Stomach (tissue), 9 donors: ENCODE data around the gene ME3. TPM values are rescaled to one million over a fixed set of nuclear protein-coding genes. Genes with fewer than 3 reads are reported as not detected.
A peak's percentile ranks its signal among the peaks of the same experiment; 100 is the strongest.

Experiments used
- DNase-seq, 2 donors: peaks; one replicate each; pipeline versions ENCODE4 v3.0.0 to v3.0.0-alpha.2; 2013 to 2019
- H3K27ac ChIP-seq, 5 donors: fragments of 200-600 bp in 4 of 5; sonication (generic) in 4 of 5; one replicate each; pipeline ENCODE4 v1.5.1; 2013 to 2019; ENCODE audit warnings: mild to moderate bottlenecking in 1 of 5, moderate library complexity in 1 of 5
- H3K27me3 ChIP-seq, 3 donors: fragments of 200-600 bp; sonication (generic); one replicate each; pipeline ENCODE4 v1.5.1; 2017 to 2019; ENCODE audit warnings: mixed run types in 1 of 3
- H3K36me3 ChIP-seq, 4 donors: fragments of 200-600 bp; sonication (generic); 1 replicate in 3 of 4; 2 replicates in 1 of 4; pipeline ENCODE4 v1.5.1; 2016 to 2019
- H3K4me1 ChIP-seq, 4 donors: fragments of 200-600 bp; sonication (generic); one replicate each; pipeline ENCODE4 v1.5.1; 2016 to 2019
- H3K4me3 ChIP-seq, 4 donors: fragments of 200-600 bp; sonication (generic) in 3 of 4; one replicate each; pipeline ENCODE4 v1.5.1; 2016 to 2019; ENCODE audit warnings: mild to moderate bottlenecking in 1 of 4
- H3K9me3 ChIP-seq, 4 donors: fragments of 200-600 bp; sonication (generic); one replicate each; pipeline ENCODE4 v1.5.1; 2016 to 2019
- EP300 ChIP-seq: sonication (generic); formaldehyde crosslinking; IDR thresholded peaks from one replicate; pipeline ENCODE4 v1.6.1; 2017; ENCODE audit warnings: antibody characterized with exemption
- POLR2A ChIP-seq, 4 donors: fragments of 450-650 bp; IDR thresholded peaks; one replicate each; pipeline ENCODE4 v1.6.1; 2016; ENCODE audit warnings: antibody characterized with exemption in 4 of 4, control low read depth in 2 of 4, mild to moderate bottlenecking in 1 of 4, moderate library complexity in 1 of 4
- POLR2AphosphoS5 ChIP-seq, 3 donors: sonication (generic); formaldehyde crosslinking; IDR thresholded peaks; one replicate each; pipeline ENCODE4 v1.6.1; 2016; ENCODE audit warnings: antibody characterized with exemption in 3 of 3
- WGBS, 5 donors: extraction: QIAGEN DNeasy Blood & Tissue Kit in 3 of 5; methylation state at CpG; one replicate each; pipeline versions ENCODE4 v1.1.5 to v1.1.7; 2013 to 2018; 5-methylcytosine and 5-hydroxymethylcytosine counted together
- intact Hi-C: fragments of 100-400 bp; cut with DNase I; formaldehyde crosslinking; loops from one replicate; pipeline ENCODE4 v1.15.1; 2023; ENCODE audit warnings: low total_unique reads
- polyA plus RNA-seq, 3 donors: library from polyadenylated mRNA; stranded (reverse); fragments of 200-250 nt; gene quantifications; one replicate each; pipeline ENCODE4 v1.2.3, GENCODE V29; 2013
- total RNA-seq, 5 donors: library from RNA; depleted of rRNA; stranded (reverse); fragments of >200 nt; gene quantifications; one replicate each; pipeline versions ENCODE4 v1.1.0 to v1.2.3, GENCODE V29; 2014 to 2016
- TF ChIP-seq, protein P1 (sequence below), 7 experiments: fragments of 450-650 bp in 4 of 7; fragments of 200-600 bp in 3 of 7; sonication (generic) in 3 of 7; IDR thresholded peaks; one replicate each; pipeline ENCODE4 v1.5.1; 2016 to 2019; ENCODE audit warnings: antibody characterized with exemption in 7 of 7, control low read depth in 2 of 7, mild to moderate bottlenecking in 1 of 7
- donor health status: healthy with polysubstance abuse.
- donor health status: Bipolar disorder and iron deficiency.
- donor health status: healthy.

Gene ME3
- total and polyA plus RNA-seq, 8 donors, result 11.2 to 82.1 (median 51.1) TPM

DNA sequence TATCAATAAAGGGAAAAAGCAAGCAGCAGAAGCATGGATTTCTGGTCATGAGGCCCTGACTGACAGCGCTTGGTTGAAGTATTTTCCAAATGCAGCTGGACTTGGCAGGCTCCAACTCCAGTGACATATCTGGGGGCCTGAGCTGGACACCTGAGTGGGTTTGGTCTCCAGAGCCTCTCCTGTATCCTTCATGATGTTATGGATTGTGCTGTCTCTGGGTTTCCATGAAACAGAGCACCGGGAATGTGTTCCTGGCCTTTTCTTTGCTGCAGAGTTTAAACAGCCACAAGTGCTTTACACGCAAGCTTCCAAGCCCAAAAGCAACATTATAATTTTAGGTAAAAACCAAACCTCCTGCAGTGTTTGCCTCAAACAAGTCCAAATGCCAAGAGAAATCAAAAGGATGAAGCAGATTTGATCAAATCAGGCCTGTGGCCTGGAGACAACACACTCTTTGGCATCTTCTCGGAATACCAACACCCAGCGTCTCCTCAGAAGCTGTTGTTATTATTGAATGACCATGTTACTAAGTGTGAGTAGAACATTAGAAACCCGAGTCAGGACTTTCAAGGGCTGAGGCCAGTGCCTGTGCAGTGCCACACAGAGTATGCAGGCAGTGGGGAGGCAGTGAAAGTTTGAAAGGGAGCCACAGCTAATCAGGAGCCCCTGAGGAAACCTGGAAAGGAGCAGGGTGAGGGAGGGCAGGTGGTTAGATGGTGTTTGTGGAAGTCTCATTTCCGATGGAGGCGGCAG is 42.0 kb downstream of the ME3 start:
- Histone ChIP-seq H3K4me3 (no peak overlapping the region), H3K4me1 (peaks cover 0 to 37% (median 15%) of the 10 kb centered on the region in 4 donors), H3K9me3 (no peaks in the 10 kb centered on the region), H3K27ac (peak overlapping the region in 2 of 5 donors; percentile 66 to 73), H3K27me3 (no peaks in the 10 kb centered on the region), H3K36me3 (no peaks in the 10 kb centered on the region)
- intact Hi-C loops, result no loop called here
- DNase-seq, result no peak
- no peak for TF ChIP-seq POLR2AphosphoS5 (IDR thresholded peaks at IDR 0.05)
- no peak for TF ChIP-seq EP300
- no peak for TF ChIP-seq POLR2A (IDR thresholded peaks at IDR 0.05)
- TF ChIP-seq, protein P1, sequence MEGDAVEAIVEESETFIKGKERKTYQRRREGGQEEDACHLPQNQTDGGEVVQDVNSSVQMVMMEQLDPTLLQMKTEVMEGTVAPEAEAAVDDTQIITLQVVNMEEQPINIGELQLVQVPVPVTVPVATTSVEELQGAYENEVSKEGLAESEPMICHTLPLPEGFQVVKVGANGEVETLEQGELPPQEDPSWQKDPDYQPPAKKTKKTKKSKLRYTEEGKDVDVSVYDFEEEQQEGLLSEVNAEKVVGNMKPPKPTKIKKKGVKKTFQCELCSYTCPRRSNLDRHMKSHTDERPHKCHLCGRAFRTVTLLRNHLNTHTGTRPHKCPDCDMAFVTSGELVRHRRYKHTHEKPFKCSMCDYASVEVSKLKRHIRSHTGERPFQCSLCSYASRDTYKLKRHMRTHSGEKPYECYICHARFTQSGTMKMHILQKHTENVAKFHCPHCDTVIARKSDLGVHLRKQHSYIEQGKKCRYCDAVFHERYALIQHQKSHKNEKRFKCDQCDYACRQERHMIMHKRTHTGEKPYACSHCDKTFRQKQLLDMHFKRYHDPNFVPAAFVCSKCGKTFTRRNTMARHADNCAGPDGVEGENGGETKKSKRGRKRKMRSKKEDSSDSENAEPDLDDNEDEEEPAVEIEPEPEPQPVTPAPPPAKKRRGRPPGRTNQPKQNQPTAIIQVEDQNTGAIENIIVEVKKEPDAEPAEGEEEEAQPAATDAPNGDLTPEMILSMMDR (IDR thresholded peaks at IDR 0.05), result no peak
- WGBS, 5 donors, result 78 to 90% (median 87%) methylated on average over 8 of the region's 8 CpGs

DNA sequence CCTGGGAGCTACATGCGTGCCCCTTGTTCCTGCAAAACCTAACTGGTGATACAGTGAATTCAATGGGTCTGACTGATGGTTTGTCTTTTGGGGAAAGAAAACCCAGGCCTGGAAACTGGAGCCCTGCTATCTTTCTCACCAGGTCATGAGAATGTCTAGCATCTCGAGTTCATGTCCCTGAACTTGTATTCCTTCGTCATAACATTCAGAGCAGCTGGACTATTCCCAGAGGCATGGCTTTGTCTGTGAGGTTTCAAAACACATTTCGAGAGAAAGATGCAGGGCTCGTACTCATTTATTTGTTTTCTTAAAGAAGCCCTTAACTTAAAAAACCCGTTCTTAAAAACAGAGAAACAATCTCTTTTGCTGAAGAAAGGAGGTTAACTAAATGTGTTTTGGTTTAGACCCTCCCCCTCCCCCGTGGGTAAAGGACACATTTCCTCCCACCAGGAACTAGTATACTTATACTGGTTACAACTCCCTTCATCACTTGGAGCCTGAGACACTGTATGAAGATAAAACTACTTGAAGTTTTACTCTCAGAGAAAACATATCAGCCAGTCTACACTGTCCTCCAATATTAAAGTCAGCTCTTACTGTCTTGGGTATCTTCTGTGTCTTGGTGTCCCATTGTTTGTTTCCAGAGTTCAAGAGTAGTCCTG is 43.2 kb downstream of the ME3 start:
- H3K36me3 ChIP-seq, result no peaks in the 10 kb centered on the region
- H3K9me3 ChIP-seq, result no peaks in the 10 kb centered on the region
- H3K27me3 ChIP-seq, result no peaks in the 10 kb centered on the region
- TF ChIP-seq POLR2A (IDR thresholded peaks at IDR 0.05), result no peak
- TF ChIP-seq, protein P1 (IDR thresholded peaks at IDR 0.05), result no peak
- no peak for TF ChIP-seq EP300
- TF ChIP-seq POLR2AphosphoS5 (IDR thresholded peaks at IDR 0.05), result no peak
- peaks cover 0 to 37% (median 15%) of the 10 kb centered on the region in 4 donors for H3K4me1 ChIP-seq
- intact Hi-C loops, result no loop called here
- 56 to 77% (median 74%) methylated on average over 7 of the region's 7 CpGs for WGBS, 5 donors
- H3K27ac ChIP-seq, result peak overlapping the region in 4 of 5 donors; percentile 11 to 73 (median 50)
- no peak overlapping the region for H3K4me3 ChIP-seq
- DNase-seq, result peak in 1 of 2 donors; percentile 60

DNA sequence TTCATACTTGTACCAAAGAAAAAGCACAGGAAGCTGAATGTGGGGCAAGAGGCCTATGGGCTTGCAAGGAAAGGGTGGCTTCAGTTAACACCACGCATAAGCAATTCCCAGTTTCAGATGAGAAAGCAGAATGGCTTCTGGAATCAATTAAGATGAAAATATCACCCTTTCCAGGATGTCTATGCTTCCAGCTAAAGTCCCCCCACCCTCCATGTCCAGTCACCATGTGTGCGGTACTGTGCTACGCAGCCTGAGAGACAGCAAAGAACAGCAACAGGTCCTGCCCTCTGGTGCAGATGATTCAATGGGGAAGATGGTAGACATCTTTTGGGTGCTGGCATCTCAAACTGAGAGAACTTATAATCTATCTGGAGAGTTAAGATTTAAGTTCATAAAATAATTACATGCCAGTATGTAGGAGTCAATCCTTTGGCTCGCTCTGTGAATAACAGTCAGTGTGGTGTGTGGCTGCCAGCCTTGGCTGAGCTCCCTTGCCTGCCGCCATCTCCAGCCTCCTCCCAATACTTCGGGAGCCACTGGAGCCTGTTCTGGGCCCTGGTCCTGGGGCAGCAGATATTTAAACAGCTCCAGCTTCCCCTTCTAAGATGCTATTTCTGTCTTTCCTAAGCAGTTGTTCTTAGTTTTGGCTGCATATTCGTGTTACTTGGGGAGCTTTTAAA is 44.5 kb downstream of the ME3 start:
- 69 to 91% (median 86%) methylated on average over 7 of the region's 7 CpGs for WGBS, 5 donors
- Histone ChIP-seq H3K27me3 (no peaks in the 10 kb centered on the region), H3K9me3 (no peaks in the 10 kb centered on the region), H3K4me3 (no peak overlapping the region), H3K36me3 (no peaks in the 10 kb centered on the region), H3K4me1 (peaks cover 0 to 37% (median 15%) of the 10 kb centered on the region in 4 donors), H3K27ac (peak overlapping the region in 4 of 5 donors; percentile 30 to 73 (median 50))
- no peak for DNase-seq
- TF ChIP-seq, protein P1 (IDR thresholded peaks at IDR 0.05), result no peak
- TF ChIP-seq POLR2AphosphoS5 (IDR thresholded peaks at IDR 0.05) (peak in 1 of 3 donors; percentile 12), POLR2A (IDR thresholded peaks at IDR 0.05) (no peak), EP300 (no peak)
- intact Hi-C loops, result no loop called here

DNA sequence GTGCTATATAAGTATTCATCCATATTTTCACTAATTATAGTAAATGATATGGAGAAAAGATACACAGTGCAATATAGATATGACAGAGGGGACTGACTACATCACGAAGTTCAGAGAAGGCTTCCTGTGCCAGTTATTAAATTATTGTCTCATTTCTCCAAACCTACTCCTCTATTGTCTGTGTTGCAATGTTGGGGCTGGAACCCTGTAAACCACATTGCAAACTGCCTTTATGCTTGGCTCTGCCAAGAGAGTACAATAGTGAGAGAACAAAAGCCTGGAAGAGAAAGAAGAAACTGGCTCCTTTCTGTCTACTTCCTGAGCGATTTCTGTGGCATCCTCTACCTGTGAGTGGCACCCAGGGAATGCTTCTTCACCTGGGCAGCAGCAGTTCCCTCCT is 46.4 kb downstream of the ME3 start:
- Histone ChIP-seq H3K27me3 (no peaks in the 10 kb centered on the region), H3K36me3 (no peaks in the 10 kb centered on the region), H3K27ac (peak overlapping the region in 2 of 5 donors; percentile 24 to 66), H3K9me3 (no peaks in the 10 kb centered on the region), H3K4me3 (no peak overlapping the region), H3K4me1 (peaks cover 0 to 33% (median 14%) of the 10 kb centered on the region in 4 donors)
- intact Hi-C loops, result no loop called here
- 71 to 90% (median 84%) methylated on average over 2 of the region's 2 CpGs for WGBS, 5 donors
- TF ChIP-seq, protein P1 (IDR thresholded peaks at IDR 0.05), result no peak
- no peak for TF ChIP-seq POLR2A (IDR thresholded peaks at IDR 0.05)
- TF ChIP-seq POLR2AphosphoS5 (IDR thresholded peaks at IDR 0.05), result no peak
- DNase-seq, result no peak
